Keratinocyte (primary cell): ENCODE measurements around the gene SPOCK1. TPM values are rescaled to one million over a fixed set of nuclear protein-coding genes. Genes with fewer than 3 reads are reported as not detected.

Experiments used
- DNase-seq: peaks from one replicate; pipeline ENCODE4 v3.0.0-alpha.2; 2011; ENCODE audit warnings: low read depth, missing footprints, low spot score
- FAIRE-seq: peaks from 2 replicates; lab custom pipeline; 2011; peaks lifted over from hg19 to GRCh38; lab: Jason Lieb, UNC
- H2AFZ ChIP-seq: 2 replicates; pipeline ENCODE4 v1.6.0; 2012; ENCODE audit warnings: low read length, control low read depth, inconsistent platforms; ENCODE audit not compliant: control insufficient read depth
- H3K27ac ChIP-seq: 2 replicates; pipeline ENCODE4 v1.5.1; 2011; ENCODE audit warnings: low read length; ENCODE audit not compliant: control insufficient read depth, insufficient read depth
- H3K27me3 ChIP-seq: 3 replicates; pipeline ENCODE4 v1.6.0; 2011; ENCODE audit warnings: low read length; ENCODE audit not compliant: control insufficient read depth, insufficient read depth; ENCODE audit errors: extremely low read depth
- H3K36me3 ChIP-seq, 2 experiments: 2 replicates in 1 of 2; 3 replicates in 1 of 2; pipeline ENCODE4 v1.5.1; 2011; ENCODE audit warnings: low read length in 2 of 2, mild to moderate bottlenecking in 1 of 2; ENCODE audit not compliant: control insufficient read depth in 2 of 2, insufficient read depth in 2 of 2; ENCODE audit errors: extremely low read depth in 1 of 2
- H3K4me1 ChIP-seq: 3 replicates; pipeline ENCODE4 v1.5.1; 2011; ENCODE audit warnings: low read length; ENCODE audit not compliant: control insufficient read depth, insufficient read depth; ENCODE audit errors: extremely low read depth
- H3K4me2 ChIP-seq: 3 replicates; pipeline ENCODE4 v1.6.0; 2011; ENCODE audit warnings: low read depth, low read length; ENCODE audit not compliant: control insufficient read depth, insufficient read depth; ENCODE audit errors: extremely low read depth
- H3K4me3 ChIP-seq, 3 experiments: fragments of 200-600 bp in 1 of 3; sonication (generic) in 1 of 3; 2 replicates in 2 of 3; 3 replicates in 1 of 3; pipeline ENCODE4 v1.5.1; 2011 to 2016; ENCODE audit warnings: low read length in 3 of 3, mild to moderate bottlenecking in 3 of 3, control low read depth in 2 of 3, inconsistent platforms in 1 of 3, low read depth in 1 of 3, mixed read lengths in 1 of 3, mixed run types in 1 of 3, moderate library complexity in 1 of 3; ENCODE audit not compliant: control insufficient read depth in 2 of 3, insufficient read depth in 2 of 3; ENCODE audit errors: extremely low read depth in 1 of 3
- H3K79me2 ChIP-seq: 2 replicates; pipeline ENCODE4 v1.6.0; 2012; ENCODE audit warnings: low read length; ENCODE audit not compliant: control insufficient read depth, insufficient read depth
- H3K9ac ChIP-seq: 3 replicates; pipeline ENCODE4 v1.6.0; 2011; ENCODE audit warnings: low read length; ENCODE audit not compliant: control insufficient read depth, insufficient read depth; ENCODE audit errors: extremely low read depth
- H3K9me1 ChIP-seq: 3 replicates; pipeline ENCODE4 v1.6.0; 2011; ENCODE audit warnings: low read length; ENCODE audit not compliant: control insufficient read depth, insufficient read depth; ENCODE audit errors: extremely low read depth
- H3K9me3 ChIP-seq: 2 replicates; pipeline ENCODE4 v1.5.1; 2012; ENCODE audit warnings: low read depth, low read length; ENCODE audit not compliant: control insufficient read depth
- H4K20me1 ChIP-seq: 3 replicates; pipeline ENCODE4 v1.6.0; 2011; ENCODE audit warnings: low read length; ENCODE audit not compliant: control insufficient read depth, insufficient read depth; ENCODE audit errors: extremely low read depth
- CTCF ChIP-seq, 3 experiments: IDR thresholded peaks in 1 of 3; conservative IDR thresholded peaks in 1 of 3; optimal IDR thresholded peaks in 1 of 3; 2 replicates in 2 of 3; 3 replicates in 1 of 3; pipeline versions ENCODE3 to v1.5.1; 2011; ENCODE audit warnings: low read length in 3 of 3, mild to moderate bottlenecking in 3 of 3, moderate library complexity in 2 of 3, control low read depth in 1 of 3, inconsistent platforms in 1 of 3; ENCODE audit not compliant: insufficient read depth in 2 of 3; ENCODE audit errors: extremely low read depth in 1 of 3
- EZH2 ChIP-seq: IDR thresholded peaks from one replicate; pipeline ENCODE4 v1.6.1; 2012; ENCODE audit warnings: inconsistent platforms, mild to moderate bottlenecking, low read length, moderate library complexity
- dilution Hi-C: fragments of 300-500 bp; cut with MboI; formaldehyde crosslinking; loops from one replicate; pipeline ENCODE4 v1.7.0; 2020; ENCODE audit warnings: low sequenced_read_pairs; ENCODE audit not compliant: extremely low pct_ligation_motif_present
- polyA plus RNA-seq, 5 experiments: library from polyadenylated mRNA; depleted of rRNA in 3 of 5; stranded (reverse) in 3 of 5; stranded (forward) in 1 of 5; unstranded in 1 of 5; fragments of >200 nt; gene quantifications; 1 replicate in 1 of 5; 2 replicates in 3 of 5; 3 replicates in 1 of 5; pipeline versions ENCODE4 v1.2.1 to v1.2.3, GENCODE V29; 2011 to 2012; ENCODE audit warnings: missing spikeins in 2 of 5, low read depth in 1 of 5, low replicate concordance in 1 of 5

Gene SPOCK1
- polyA plus RNA-seq, 1 donor (not counting 4 experiments of a cell fraction or from before 2014, with no cell fraction given): 5.5 TPM

- Histone ChIP-seq H3K27me3 (no peaks in the 10 kb centered on the region), H4K20me1 (no peaks in the 10 kb centered on the region), H3K4me3 (no peak overlapping the region), H3K9me3 (no peaks in the 10 kb centered on the region), H3K79me2 (no peaks in the 10 kb centered on the region), H3K4me2 (no peak overlapping the region), H2AFZ (no peak overlapping the region), H3K9me1 (no peaks in the 10 kb centered on the region), H3K4me1 (no peaks in the 10 kb centered on the region), H3K9ac (no peak overlapping the region), H3K36me3 (no peaks in the 10 kb centered on the region), H3K27ac (no peak overlapping the region)
- dilution Hi-C loops: no loop called here
- no peak for DNase-seq
- TF ChIP-seq CTCF (optimal IDR thresholded peaks at IDR 0.05 in 1 of 3, IDR thresholded peaks at IDR 0.05 in 1 of 3, conservative IDR thresholded peaks at IDR 0.05 in 1 of 3; ENCODE audit: extremely low read depth in 1 of 3, insufficient read depth in 2 of 3, low read length in 3 of 3) (no peak), EZH2 (no peak)
- FAIRE-seq: no peak
These were observed 498.0 kb downstream of the SPOCK1 start for GRCh38 chr5:137001026-137001569.

- TF ChIP-seq EZH2 (no peak), CTCF (optimal IDR thresholded peaks at IDR 0.05 in 1 of 3, IDR thresholded peaks at IDR 0.05 in 1 of 3, conservative IDR thresholded peaks at IDR 0.05 in 1 of 3; ENCODE audit: extremely low read depth in 1 of 3, insufficient read depth in 2 of 3, low read length in 3 of 3) (no peak)
- Histone ChIP-seq H3K27me3 (no peaks in the 10 kb centered on the region), H2AFZ (no peak overlapping the region), H3K36me3 (no peaks in the 10 kb centered on the region), H4K20me1 (no peaks in the 10 kb centered on the region), H3K4me1 (no peaks in the 10 kb centered on the region), H3K9ac (no peak overlapping the region), H3K79me2 (no peaks in the 10 kb centered on the region), H3K27ac (no peak overlapping the region), H3K9me1 (no peaks in the 10 kb centered on the region), H3K4me3 (no peak overlapping the region), H3K4me2 (no peak overlapping the region), H3K9me3 (no peaks in the 10 kb centered on the region)
- dilution Hi-C loops: no loop called here
- FAIRE-seq (no peak), DNase-seq (no peak)
These were observed 499.3 kb downstream of the SPOCK1 start for GRCh38 chr5:136999787-137000186.
